H1 (cell line): Measurements from ENCODE around the gene LCN2. TPM values are rescaled to one million over a fixed set of nuclear protein-coding genes. Genes with fewer than 3 reads are reported as not detected.

ENCODE experiments used
- CTCF ChIA-PET: fragments of 300-600 bp; sonication (Branson Sonifier 250); formaldehyde crosslinking; loops from one replicate; lab custom pipeline; 2021; ENCODE audit not compliant: partially characterized antibody; lab: Charles Lee
- POLR2A ChIA-PET: fragments of 300-600 bp; sonication (Branson Sonifier 250); formaldehyde crosslinking; loops from one replicate; lab custom pipeline; 2021; ENCODE audit warnings: inconsistent platforms; ENCODE audit not compliant: partially characterized antibody; lab: Charles Lee
- DNase-seq, 2 experiments: peaks; one replicate each; pipeline versions ENCODE4 v3.0.0 to v3.0.0-alpha.2; 2010 to 2022; ENCODE audit warnings: low spot score in 2 of 2, low read depth in 1 of 2, mixed read lengths in 1 of 2
- FAIRE-seq: peaks from 2 replicates; lab custom pipeline; 2011; peaks lifted over from hg19 to GRCh38; lab: Jason Lieb, UNC
- H2AFZ ChIP-seq: 2 replicates; pipeline ENCODE4 v1.8.1; 2012; ENCODE audit warnings: low read length, inconsistent platforms
- H2AK5ac ChIP-seq: 2 replicates; pipeline ENCODE4 v1.6.1; 2013; ENCODE audit warnings: low read depth, low read length
- H2BK120ac ChIP-seq: replicated peaks from 2 replicates; pipeline ENCODE3; 2013; ENCODE audit warnings: low read depth, low read length, inconsistent platforms
- H2BK12ac ChIP-seq: 2 replicates; pipeline ENCODE4 v1.6.1; 2013; ENCODE audit warnings: low read depth, low read length
- H2BK15ac ChIP-seq: 2 replicates; pipeline ENCODE4 v1.6.1; 2013; ENCODE audit warnings: low read length
- H2BK20ac ChIP-seq: 2 replicates; pipeline ENCODE4 v1.6.1; 2013; ENCODE audit warnings: low read length
- H2BK5ac ChIP-seq: 2 replicates; pipeline ENCODE4 v1.6.1; 2013; ENCODE audit warnings: low read depth, low read length
- H3K14ac ChIP-seq: 2 replicates; pipeline ENCODE4 v1.6.1; 2013; ENCODE audit warnings: inconsistent platforms; ENCODE audit not compliant: insufficient read length
- H3K18ac ChIP-seq: 2 replicates; pipeline ENCODE4 v1.6.1; 2013; ENCODE audit warnings: low read length; ENCODE audit errors: extremely low read depth
- H3K23ac ChIP-seq: 2 replicates; pipeline ENCODE4 v1.6.1; 2013; ENCODE audit warnings: inconsistent platforms; ENCODE audit not compliant: insufficient read length
- H3K23me2 ChIP-seq: 2 replicates; pipeline ENCODE4 v1.6.1; 2013; ENCODE audit warnings: low read depth, low read length
- H3K27ac ChIP-seq: 2 replicates; pipeline ENCODE4 v1.6.1; 2011; ENCODE audit warnings: low read depth, low read length, inconsistent platforms
- H3K27me3 ChIP-seq, 4 experiments: replicated peaks in 1 of 4; 1 replicate in 1 of 4; 2 replicates in 3 of 4; pipeline versions ENCODE4 v1.6.1 to v1.8.1; 2011 to 2013; ENCODE audit warnings: low read length in 3 of 4, mild to moderate bottlenecking in 3 of 4, inconsistent platforms in 2 of 4, mixed read lengths in 2 of 4, moderate library complexity in 1 of 4; ENCODE audit not compliant: control insufficient read depth in 3 of 4, insufficient read depth in 3 of 4; ENCODE audit errors: extremely low read depth in 1 of 4
- H3K36me3 ChIP-seq, 4 experiments: 2 replicates each; pipeline versions ENCODE4 v1.6.1 to v1.8.1; 2011 to 2013; ENCODE audit warnings: mild to moderate bottlenecking in 4 of 4, low read length in 3 of 4, moderate library complexity in 2 of 4, control low read depth in 1 of 4, inconsistent platforms in 1 of 4; ENCODE audit not compliant: insufficient read depth in 4 of 4, control insufficient read depth in 2 of 4
- H3K4ac ChIP-seq: replicated peaks from 2 replicates; pipeline ENCODE3; 2013; ENCODE audit warnings: low read length, low read depth, mixed read lengths, inconsistent platforms; ENCODE audit not compliant: insufficient read length
- H3K4me1 ChIP-seq, 4 experiments: replicated peaks in 1 of 4; 1 replicate in 1 of 4; 2 replicates in 3 of 4; pipeline versions ENCODE4 v1.6.1 to v1.8.1; 2011 to 2013; ENCODE audit warnings: low read length in 3 of 4, inconsistent platforms in 2 of 4, mixed read lengths in 1 of 4; ENCODE audit not compliant: insufficient read depth in 4 of 4, control insufficient read depth in 3 of 4
- H3K4me2 ChIP-seq, 2 experiments: 2 replicates each; pipeline versions ENCODE4 v1.6.1 to v1.8.1; 2011 to 2013; ENCODE audit warnings: low read depth in 2 of 2, low read length in 2 of 2, control low read depth in 1 of 2, inconsistent platforms in 1 of 2, mild to moderate bottlenecking in 1 of 2; ENCODE audit not compliant: insufficient read depth in 1 of 2
- H3K4me3 ChIP-seq, 4 experiments: fragments of 200-600, 300-600 bp in 1 of 4; sonication (generic), shearing (Covaris generic), sonication (Bioruptor Twin) in 1 of 4; 2 replicates each; pipeline versions ENCODE4 v1.5.1 to v1.8.1; 2011 to 2016; ENCODE audit warnings: low read length in 4 of 4, low read depth in 3 of 4, control low read depth in 2 of 4, inconsistent platforms in 2 of 4, mild to moderate bottlenecking in 2 of 4, mixed read lengths in 1 of 4, moderate library complexity in 1 of 4; ENCODE audit not compliant: insufficient read depth in 2 of 4; ENCODE audit errors: extremely low read depth in 1 of 4
- H3K56ac ChIP-seq: replicated peaks from 2 replicates; pipeline ENCODE3; 2013; ENCODE audit warnings: low read depth, mild to moderate bottlenecking, mixed read lengths, low read length, inconsistent platforms; ENCODE audit not compliant: insufficient read length
- H3K79me1 ChIP-seq: 2 replicates; pipeline ENCODE4 v1.6.1; 2013; ENCODE audit warnings: low read depth, low read length, control low read depth
- H3K79me2 ChIP-seq, 2 experiments: 2 replicates each; pipeline versions ENCODE4 v1.6.1 to v1.8.1; 2012 to 2013; ENCODE audit warnings: low read length in 2 of 2, mild to moderate bottlenecking in 2 of 2, inconsistent platforms in 1 of 2; ENCODE audit not compliant: insufficient read depth in 2 of 2, control insufficient read depth in 1 of 2
- H3K9ac ChIP-seq, 4 experiments: replicated peaks in 1 of 4; 1 replicate in 1 of 4; 2 replicates in 3 of 4; pipeline versions ENCODE4 v1.6.1 to v1.8.1; 2011 to 2013; ENCODE audit warnings: low read depth in 3 of 4, low read length in 3 of 4, control low read depth in 2 of 4, mild to moderate bottlenecking in 2 of 4, moderate library complexity in 2 of 4, inconsistent platforms in 1 of 4; ENCODE audit errors: extremely low read depth in 1 of 4
- H3K9me3 ChIP-seq, 2 experiments: 2 replicates each; pipeline versions ENCODE4 v1.6.1 to v1.8.1; 2012 to 2013; ENCODE audit warnings: mild to moderate bottlenecking in 2 of 2, moderate library complexity in 2 of 2, control low read depth in 1 of 2, inconsistent platforms in 1 of 2, low read depth in 1 of 2, low read length in 1 of 2, mixed read lengths in 1 of 2; ENCODE audit not compliant: insufficient read depth in 2 of 2
- H4K20me1 ChIP-seq, 2 experiments: replicated peaks in 1 of 2; 2 replicates each; pipeline versions ENCODE3 to v1.8.1; 2011 to 2013; ENCODE audit warnings: inconsistent platforms in 2 of 2, low read length in 2 of 2, mild to moderate bottlenecking in 1 of 2; ENCODE audit not compliant: insufficient read depth in 2 of 2, control insufficient read depth in 1 of 2
- H4K5ac ChIP-seq: 2 replicates; pipeline ENCODE4 v1.6.1; 2013; ENCODE audit warnings: low read length, low read depth, mixed read lengths, inconsistent platforms; ENCODE audit not compliant: insufficient read length
- H4K8ac ChIP-seq: 2 replicates; pipeline ENCODE4 v1.8.0; 2013; ENCODE audit warnings: mild to moderate bottlenecking, moderate library complexity, low read length, inconsistent platforms; ENCODE audit not compliant: insufficient read depth; ENCODE audit errors: extremely low read depth
- H4K91ac ChIP-seq: replicated peaks from 2 replicates; pipeline ENCODE3; 2013; ENCODE audit warnings: low read length, mixed read lengths, inconsistent platforms; ENCODE audit not compliant: insufficient read length
- BRCA1 ChIP-seq: IDR thresholded peaks from 2 replicates; pipeline ENCODE4 v1.6.1; 2012; ENCODE audit warnings: low read depth, low read length, improper control_type of control experiment
- CTBP2 ChIP-seq: IDR thresholded peaks from 2 replicates; pipeline ENCODE4 v1.7.0; 2011; ENCODE audit warnings: borderline replicate concordance, mild to moderate bottlenecking, moderate library complexity, mixed read lengths, low read length; ENCODE audit not compliant: insufficient read depth, insufficient read length
- GTF2F1 ChIP-seq: IDR thresholded peaks from 2 replicates; pipeline ENCODE4 v1.6.1; 2012; ENCODE audit warnings: low read depth, low read length, improper control_type of control experiment, borderline replicate concordance
- HDAC2 ChIP-seq, 2 experiments: fragments of 300-600 bp in 1 of 2; sonication (generic) in 1 of 2; IDR thresholded peaks; 2 replicates each; pipeline ENCODE4 v1.6.1; 2011 to 2012; ENCODE audit warnings: low read depth in 2 of 2, low read length in 2 of 2, mild to moderate bottlenecking in 2 of 2, moderate library complexity in 2 of 2, borderline replicate concordance in 1 of 2, inconsistent platforms in 1 of 2
- JUN ChIP-seq: IDR thresholded peaks from 2 replicates; pipeline ENCODE4 v1.6.1; 2011; ENCODE audit warnings: low read depth, mild to moderate bottlenecking, improper control_type of control experiment, low read length
- SAP30 ChIP-seq: fragments of 300-600 bp; sonication (generic); IDR thresholded peaks from 2 replicates; pipeline ENCODE4 v1.7.1; 2012; ENCODE audit warnings: low read length, moderate library complexity, mild to moderate bottlenecking, inconsistent platforms; ENCODE audit not compliant: insufficient read depth, insufficient replicate concordance
- SIN3A ChIP-seq, 2 experiments: IDR thresholded peaks in 1 of 2; conservative IDR thresholded peaks in 1 of 2; 2 replicates each; pipeline ENCODE4 v1.6.1; 2011 to 2012; ENCODE audit warnings: low read length in 2 of 2, improper control_type of control experiment in 1 of 2, low read depth in 1 of 2, mild to moderate bottlenecking in 1 of 2
- SIRT6 ChIP-seq: IDR thresholded peaks from one replicate; pipeline ENCODE4 v1.7.1; 2012; ENCODE audit warnings: low read length, inconsistent platforms
- SP2 ChIP-seq: IDR thresholded peaks from 2 replicates; pipeline ENCODE4 v1.6.1; 2012; ENCODE audit warnings: mild to moderate bottlenecking, low read length, inconsistent platforms
- TBP ChIP-seq: IDR thresholded peaks from 2 replicates; pipeline ENCODE4 v1.6.1; 2011; ENCODE audit warnings: low read depth, low read length, improper control_type of control experiment
- TCF12 ChIP-seq: IDR thresholded peaks from 2 replicates; pipeline ENCODE4 v1.6.1; 2011; ENCODE audit warnings: low read depth, mild to moderate bottlenecking, low read length
- WGBS, 2 experiments: shearing (Covaris generic) in 1 of 2; methylation state at CpG; one replicate each; pipeline versions ENCODE4 v1.1.6 to v1.1.7; 2013 to 2015; ENCODE audit warnings: low lambda C conversion rate in 2 of 2, mixed read lengths in 2 of 2, inconsistent platforms in 1 of 2, low coverage in 1 of 2, missing lambda C conversion rate in 1 of 2; ENCODE audit not compliant: insufficient replicate concordance in 2 of 2, insufficient coverage in 1 of 2, insufficient read length in 1 of 2; ENCODE audit errors: extremely low coverage in 1 of 2, missing lambda C conversion rate in 1 of 2; 5-methylcytosine and 5-hydroxymethylcytosine counted together
- polyA plus RNA-seq, 7 experiments: library from polyadenylated mRNA; depleted of rRNA in 3 of 7; stranded (reverse) in 5 of 7; unstranded in 2 of 7; fragments of >200 nt in 5 of 7; fragments of 200-250 nt in 2 of 7; gene quantifications; 1 replicate in 5 of 7; 2 replicates in 1 of 7; 4 replicates in 1 of 7; pipeline versions ENCODE4 v1.2.1 to v1.2.3, GENCODE V29; 2011 to 2013; ENCODE audit warnings: missing spikeins in 2 of 7, mixed read lengths in 2 of 7
- total RNA-seq: library from RNA; stranded (reverse); fragmentation: NEBNext Ultra II Directional; extraction: Animal tissue kit (Norgen Biotek cat#: 25700); gene quantifications from 2 replicates; pipeline ENCODE4 v1.2.1, GENCODE V29; 2021

LCN2 gene
- total and polyA plus RNA-seq, 2 of the 8 experiments (the other 6 are each of a cell fraction or from before 2014, with no cell fraction given): 1.1 to 1.6 TPM

GRCh38 chr9:128175102-128175563 lies 25.9 kb downstream of the LCN2 start:
- Histone ChIP-seq H4K5ac (no peak overlapping the region), H4K8ac (no peak overlapping the region), H2AK5ac (no peak overlapping the region), H3K4ac (no peak overlapping the region), H2BK12ac (no peak overlapping the region), H2AFZ (no peak overlapping the region), H3K36me3 (peaks cover 14 to 39% (median 25%) of the 10 kb centered on the region in 4 experiments), H3K9ac (no peak overlapping the region), H3K23me2 (no peaks in the 10 kb centered on the region), H2BK120ac (no peak overlapping the region), H2BK20ac (no peak overlapping the region), H2BK5ac (no peak overlapping the region), H3K18ac (no peak overlapping the region), H3K27ac (no peak overlapping the region), H3K56ac (no peak overlapping the region), H2BK15ac (no peak overlapping the region), H3K79me1 (no peaks in the 10 kb centered on the region), H3K9me3 (peaks cover 0 to 4% of the 10 kb centered on the region in 2 experiments; a peak in 1 of 4 replicates), H3K4me2 (no peak overlapping the region), H3K4me1 (peaks cover 0 to 2% (median 0%) of the 10 kb centered on the region in 4 experiments; a peak in 1 of 7 replicates), H3K4me3 (no peak overlapping the region), H3K79me2 (no peaks in the 10 kb centered on the region), H3K14ac (no peak overlapping the region), H3K27me3 (no peaks in the 10 kb centered on the region), H3K23ac (no peak overlapping the region), H4K20me1 (peaks cover 3 to 9% of the 10 kb centered on the region in 2 experiments), H4K91ac (no peak overlapping the region)
- CTCF ChIA-PET: interaction anchor here (1.1 to 2.7 kb wide), 8 partner anchors 9 to 80 kb away, joined by 3 to 16 read pairs (median 5); partner anchors contain the start of gene CIZ1
- POLR2A ChIA-PET: interaction anchor here (0.8 to 3.9 kb wide), 6 partner anchors 8 to 50 kb away, joined by 3 to 21 read pairs (median 5); no protein-coding TSS in a partner anchor
- DNase-seq (no peak), FAIRE-seq (no peak)
- 83% methylated on average over 8 of the region's 8 CpGs; no CpG with 5 or more reads in 1 of the 2 experiments for WGBS, 2 experiments
- TF ChIP-seq SIRT6 (no peak), SAP30 (no peak), SP2 (no peak), HDAC2 (IDR thresholded peaks at IDR 0.05; ENCODE audit: borderline replicate concordance in 1 of 2, low read depth in 2 of 2, low read length in 2 of 2) (no peak), CTBP2 (no peak), BRCA1 (no peak), SIN3A (conservative IDR thresholded peaks at IDR 0.05 in 1 of 2, IDR thresholded peaks at IDR 0.05 in 1 of 2; ENCODE audit: low read depth in 1 of 2, low read length in 2 of 2) (no peak), TBP (no peak), TCF12 (no peak), GTF2F1 (no peak), JUN (no peak)
